ENCODE measurements around the gene RAB7A. TPM values are rescaled to one million over a fixed set of nuclear protein-coding genes. Genes with fewer than 3 reads are reported as not detected.

The RAB7A gene
- total RNA-seq, 6 donors from 2014 or later: 72.3 to 287 (median 139) TPM

DNA sequence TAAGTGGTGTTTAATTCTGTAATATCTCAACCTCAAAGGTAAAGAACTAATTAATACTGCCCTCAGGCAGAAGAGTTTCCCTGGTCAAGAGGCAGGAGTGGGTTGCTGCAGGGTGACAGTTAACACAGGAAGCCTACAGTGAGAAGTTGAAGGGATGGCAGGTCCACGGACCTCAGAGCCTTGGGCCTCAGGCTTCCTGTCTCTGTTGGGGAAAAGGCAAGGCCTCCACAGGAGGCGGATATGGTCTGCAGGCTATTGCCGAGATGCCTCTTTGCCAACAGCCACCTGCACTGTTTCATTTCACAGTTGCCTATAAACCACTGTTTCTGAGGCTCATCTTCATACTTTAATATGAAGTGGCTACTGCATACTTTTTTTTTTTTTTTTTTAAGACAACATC, 42.0 kb upstream of the RAB7A start:
- TF ChIP-seq EP300 (IDR thresholded peaks at IDR 0.05): no peak
- TF ChIP-seq, protein P1, sequence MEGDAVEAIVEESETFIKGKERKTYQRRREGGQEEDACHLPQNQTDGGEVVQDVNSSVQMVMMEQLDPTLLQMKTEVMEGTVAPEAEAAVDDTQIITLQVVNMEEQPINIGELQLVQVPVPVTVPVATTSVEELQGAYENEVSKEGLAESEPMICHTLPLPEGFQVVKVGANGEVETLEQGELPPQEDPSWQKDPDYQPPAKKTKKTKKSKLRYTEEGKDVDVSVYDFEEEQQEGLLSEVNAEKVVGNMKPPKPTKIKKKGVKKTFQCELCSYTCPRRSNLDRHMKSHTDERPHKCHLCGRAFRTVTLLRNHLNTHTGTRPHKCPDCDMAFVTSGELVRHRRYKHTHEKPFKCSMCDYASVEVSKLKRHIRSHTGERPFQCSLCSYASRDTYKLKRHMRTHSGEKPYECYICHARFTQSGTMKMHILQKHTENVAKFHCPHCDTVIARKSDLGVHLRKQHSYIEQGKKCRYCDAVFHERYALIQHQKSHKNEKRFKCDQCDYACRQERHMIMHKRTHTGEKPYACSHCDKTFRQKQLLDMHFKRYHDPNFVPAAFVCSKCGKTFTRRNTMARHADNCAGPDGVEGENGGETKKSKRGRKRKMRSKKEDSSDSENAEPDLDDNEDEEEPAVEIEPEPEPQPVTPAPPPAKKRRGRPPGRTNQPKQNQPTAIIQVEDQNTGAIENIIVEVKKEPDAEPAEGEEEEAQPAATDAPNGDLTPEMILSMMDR (IDR thresholded peaks at IDR 0.05): no peak
- no peak for TF ChIP-seq POLR2AphosphoS5 (IDR thresholded peaks at IDR 0.05)
- TF ChIP-seq POLR2A (IDR thresholded peaks at IDR 0.05): no peak
- DNase-seq (no peak), ATAC-seq (ENCODE audit: low FRiP score in 2 of 2) (no peak)
- 56 to 63% methylated on average over 3 of the region's 3 CpGs for WGBS, 2 donors
- Histone ChIP-seq H3K9me3 (no peaks in the 10 kb centered on the region), H3K4me1 (peaks cover 3 to 23% (median 8%) of the 10 kb centered on the region in 4 donors), H3K27ac (peak overlapping the region in 1 of 4 donors; percentile 46), H3K4me3 (no peak overlapping the region), H3K27me3 (no peaks in the 10 kb centered on the region), H3K36me3 (no peaks in the 10 kb centered on the region)

DNA sequence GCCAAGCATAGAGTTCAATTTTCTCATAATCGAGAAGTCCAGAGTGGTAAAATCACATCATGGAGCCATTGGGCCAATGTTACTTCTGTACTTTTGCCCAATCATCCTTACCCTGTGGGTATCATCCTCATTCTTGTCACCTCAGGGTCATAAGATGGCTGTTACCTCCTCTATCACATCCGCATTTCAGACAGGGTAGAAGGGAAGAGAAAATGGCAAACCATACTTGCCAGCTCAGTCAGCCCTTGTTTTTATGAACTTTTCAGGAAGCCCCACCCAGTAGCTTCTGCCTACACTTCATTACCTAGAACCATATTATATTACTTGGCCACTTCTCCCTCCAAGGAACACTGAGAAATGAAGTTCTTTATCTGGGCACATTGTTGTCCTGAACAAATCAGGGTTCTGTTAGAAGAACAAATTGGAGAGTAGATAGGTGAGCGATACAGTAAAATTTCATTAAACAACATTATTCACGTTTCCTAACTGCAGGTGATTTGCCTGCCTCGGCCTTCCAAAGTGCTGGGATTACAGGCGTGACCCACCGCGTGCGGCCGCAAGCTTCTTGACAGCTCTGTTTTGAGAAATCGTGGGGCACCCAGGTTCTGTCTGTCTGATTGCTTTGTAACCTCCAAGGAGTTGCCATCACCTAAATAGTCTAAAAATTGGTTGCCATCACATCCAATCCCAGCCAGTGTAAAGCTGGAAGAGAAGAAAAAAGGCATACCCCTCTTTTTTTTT, 40.8 kb upstream of the RAB7A start:
- Histone ChIP-seq H3K4me1 (peaks cover 2 to 20% (median 8%) of the 10 kb centered on the region in 4 donors), H3K27ac (no peak overlapping the region), H3K9me3 (no peaks in the 10 kb centered on the region), H3K36me3 (no peaks in the 10 kb centered on the region), H3K4me3 (no peak overlapping the region), H3K27me3 (no peaks in the 10 kb centered on the region)
- DNase-seq: peak in 1 of 2 donors; percentile 52
- 93 to 94% methylated on average over 11 of the region's 11 CpGs for WGBS, 2 donors
- no peak for TF ChIP-seq EP300 (IDR thresholded peaks at IDR 0.05)
- TF ChIP-seq POLR2A (IDR thresholded peaks at IDR 0.05): no peak
- no peak for TF ChIP-seq POLR2AphosphoS5 (IDR thresholded peaks at IDR 0.05)
- TF ChIP-seq, protein P1 (IDR thresholded peaks at IDR 0.05): no peak
- ATAC-seq (ENCODE audit: low FRiP score in 2 of 2): no peak

DNA sequence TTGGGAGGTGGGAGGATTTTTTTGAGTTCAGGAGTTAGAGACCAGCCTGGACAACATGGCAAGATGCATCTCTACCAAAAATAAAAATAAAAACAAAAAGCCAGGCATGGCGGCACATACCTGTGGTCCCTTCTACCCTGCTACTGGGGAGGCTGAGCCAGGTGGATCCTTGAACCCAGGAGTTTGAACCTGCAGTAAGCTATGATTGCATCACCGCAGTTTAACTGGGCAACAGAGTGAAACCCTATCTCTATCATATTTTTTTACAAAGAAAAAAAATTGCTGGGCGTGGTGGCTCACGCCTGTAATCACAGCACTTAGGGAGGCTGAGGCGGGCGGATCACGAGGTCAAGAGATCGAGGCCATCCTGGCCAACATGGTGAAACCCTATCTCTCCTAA, 39.5 kb upstream of the RAB7A start:
- no peak overlapping the region for H3K4me3 ChIP-seq
- no peaks in the 10 kb centered on the region for H3K36me3 ChIP-seq
- no peak for ATAC-seq (ENCODE audit: low FRiP score in 2 of 2)
- H3K27me3 ChIP-seq: no peaks in the 10 kb centered on the region
- no peak overlapping the region for H3K27ac ChIP-seq
- no peaks in the 10 kb centered on the region for H3K9me3 ChIP-seq
- TF ChIP-seq EP300 (IDR thresholded peaks at IDR 0.05) (no peak), POLR2AphosphoS5 (IDR thresholded peaks at IDR 0.05) (no peak), POLR2A (IDR thresholded peaks at IDR 0.05) (no peak)
- TF ChIP-seq, protein P1 (IDR thresholded peaks at IDR 0.05): no peak
- 94% methylated on average over 8 of the region's 8 CpGs for WGBS, 2 donors
- DNase-seq: no peak
- peaks cover 0 to 13% (median 7%) of the 10 kb centered on the region in 4 donors for H3K4me1 ChIP-seq

DNA sequence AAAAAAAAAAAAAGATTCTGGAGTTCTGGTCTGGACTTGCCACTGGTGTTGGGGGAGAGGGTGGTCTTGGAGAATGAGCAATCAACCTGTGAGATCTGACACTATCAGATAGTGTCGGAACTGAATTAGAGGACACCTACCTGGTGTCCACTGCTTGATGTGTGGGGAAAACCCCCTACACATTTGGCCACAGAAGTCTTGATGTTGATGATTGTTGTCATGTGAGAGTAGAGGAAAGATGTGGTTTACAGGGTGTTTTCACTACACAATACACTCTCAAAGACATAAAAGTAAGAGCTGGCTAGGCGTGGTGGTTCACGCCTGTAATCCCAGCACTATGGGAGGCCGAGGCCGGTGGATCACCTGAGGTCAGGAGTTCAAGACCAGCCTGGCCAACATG, 36.9 kb upstream of the RAB7A start:
- Histone ChIP-seq H3K4me3 (no peak overlapping the region), H3K4me1 (peaks cover 0 to 6% (median 0%) of the 10 kb centered on the region in 4 donors), H3K27me3 (no peaks in the 10 kb centered on the region), H3K9me3 (no peaks in the 10 kb centered on the region), H3K27ac (no peak overlapping the region), H3K36me3 (no peaks in the 10 kb centered on the region)
- ATAC-seq (ENCODE audit: low FRiP score in 2 of 2) (no peak), DNase-seq (no peak)
- WGBS, 2 donors: 92 to 93% methylated on average over 5 of the region's 5 CpGs
- no peak for TF ChIP-seq POLR2AphosphoS5 (IDR thresholded peaks at IDR 0.05)
- TF ChIP-seq, protein P1 (IDR thresholded peaks at IDR 0.05): no peak

DNA sequence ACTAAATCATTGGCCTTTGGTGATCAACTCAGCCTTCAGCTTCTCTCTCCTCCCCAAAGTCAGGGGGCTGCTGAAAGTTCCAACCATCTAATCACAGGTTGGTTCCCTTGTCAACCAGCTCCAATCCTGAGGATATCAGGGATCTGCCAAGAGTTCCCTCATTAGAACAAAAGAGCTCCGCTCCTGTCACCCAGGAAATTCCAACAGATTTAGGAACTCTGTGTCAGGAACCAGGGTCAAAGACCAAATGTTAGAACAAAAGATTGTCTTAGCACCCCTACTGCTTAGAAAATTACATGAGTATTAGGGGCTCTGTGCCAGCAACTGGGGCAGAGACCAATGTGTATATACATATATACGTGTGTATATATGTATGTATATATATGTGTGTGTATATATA, 32.3 kb upstream of the RAB7A start:
- no peak for DNase-seq
- no peak overlapping the region for H3K27ac ChIP-seq
- WGBS, 2 donors: 0 to 68% methylated on average over 2 of the region's 2 CpGs
- H3K4me3 ChIP-seq: no peak overlapping the region
- no peak for TF ChIP-seq EP300 (IDR thresholded peaks at IDR 0.05)
- TF ChIP-seq POLR2AphosphoS5 (IDR thresholded peaks at IDR 0.05): no peak
- TF ChIP-seq POLR2A (IDR thresholded peaks at IDR 0.05): no peak
- TF ChIP-seq, protein P1 (IDR thresholded peaks at IDR 0.05): no peak
- no peaks in the 10 kb centered on the region for H3K27me3 ChIP-seq
- ATAC-seq (ENCODE audit: low FRiP score in 2 of 2): no peak
- peaks cover 0 to 4% (median 0%) of the 10 kb centered on the region in 4 donors for H3K4me1 ChIP-seq
- H3K9me3 ChIP-seq: no peaks in the 10 kb centered on the region
- no peaks in the 10 kb centered on the region for H3K36me3 ChIP-seq
